Loucy (cell line): Measurements from ENCODE around the gene ZBTB8OS.

ENCODE experiments used
- H2AFZ ChIP-seq: fragments of 200-600 bp; sonication (generic); 2 replicates; pipeline ENCODE4 v1.6.0; 2016; ENCODE audit warnings: antibody characterized with exemption, mild to moderate bottlenecking, low read length, moderate library complexity
- H3F3A ChIP-seq: fragments of 200-600 bp; 2 replicates; pipeline ENCODE4 v1.6.0; 2016; ENCODE audit warnings: antibody characterized with exemption, low read depth, mild to moderate bottlenecking
- H3K27me3 ChIP-seq: fragments of 200-600 bp; sonication (generic); 2 replicates; pipeline ENCODE4 v1.6.1; 2014; ENCODE audit warnings: low read length, mild to moderate bottlenecking; ENCODE audit not compliant: insufficient read depth, poor library complexity, severe bottlenecking
- H3K36me3 ChIP-seq: fragments of 200-600 bp; sonication (generic); 2 replicates; pipeline ENCODE4 v1.6.1; 2016; ENCODE audit warnings: low read length; ENCODE audit not compliant: insufficient read depth
- H3K4me1 ChIP-seq: fragments of 200-600 bp; sonication (generic); 2 replicates; pipeline ENCODE4 v1.5.1; 2014; ENCODE audit warnings: low read length, mild to moderate bottlenecking; ENCODE audit not compliant: insufficient read depth, poor library complexity, severe bottlenecking
- H3K4me2 ChIP-seq: fragments of 200-600 bp; sonication (generic); 2 replicates; pipeline ENCODE4 v1.6.0; 2014; ENCODE audit warnings: antibody characterized with exemption, low read length, low read depth, mild to moderate bottlenecking; ENCODE audit not compliant: poor library complexity, severe bottlenecking
- H3K4me3 ChIP-seq: fragments of 200-600 bp; sonication (generic); 2 replicates; pipeline ENCODE4 v1.5.1; 2014; ENCODE audit warnings: low read length, mild to moderate bottlenecking, mixed read lengths; ENCODE audit not compliant: poor library complexity, severe bottlenecking
- H3K79me2 ChIP-seq: fragments of 200-600 bp; sonication (generic); 2 replicates; pipeline ENCODE4 v1.6.1; 2014; ENCODE audit warnings: low read length; ENCODE audit not compliant: insufficient read depth
- H3K9ac ChIP-seq: fragments of 200-600 bp; sonication (generic); 2 replicates; pipeline ENCODE4 v1.6.0; 2014; ENCODE audit warnings: mild to moderate bottlenecking, low read depth, low read length, moderate library complexity; ENCODE audit not compliant: poor library complexity, severe bottlenecking
- H3K9me2 ChIP-seq: fragments of 200-600 bp; sonication (generic); replicated peaks from 2 replicates; pipeline ENCODE4 v1.6.1; 2016; ENCODE audit warnings: low read depth, low read length, mixed read lengths
- H3K9me3 ChIP-seq: fragments of 200-600 bp; sonication (generic); 2 replicates; pipeline ENCODE4 v1.6.1; 2014; ENCODE audit warnings: mild to moderate bottlenecking, antibody characterized with exemption, low read length, low read depth; ENCODE audit not compliant: insufficient read depth
- H4K20me1 ChIP-seq: fragments of 200-600 bp; sonication (generic); 2 replicates; pipeline ENCODE4 v1.6.0; 2014; ENCODE audit warnings: antibody characterized with exemption, low read length, mild to moderate bottlenecking; ENCODE audit not compliant: insufficient read depth, poor library complexity, severe bottlenecking
- EZH2phosphoT487 ChIP-seq: fragments of 200-600 bp; IDR thresholded peaks from 2 replicates; pipeline ENCODE4 v1.6.1; 2018; ENCODE audit warnings: antibody characterized with exemption, mild to moderate bottlenecking, moderate library complexity, borderline replicate concordance
- TF ChIP-seq, protein P1 (sequence below): fragments of 200-600 bp; sonication (generic); conservative IDR thresholded peaks from 2 replicates; pipeline ENCODE4 v1.5.1; 2014; ENCODE audit warnings: mild to moderate bottlenecking, antibody characterized with exemption, low read length

The ZBTB8OS gene

DNA sequence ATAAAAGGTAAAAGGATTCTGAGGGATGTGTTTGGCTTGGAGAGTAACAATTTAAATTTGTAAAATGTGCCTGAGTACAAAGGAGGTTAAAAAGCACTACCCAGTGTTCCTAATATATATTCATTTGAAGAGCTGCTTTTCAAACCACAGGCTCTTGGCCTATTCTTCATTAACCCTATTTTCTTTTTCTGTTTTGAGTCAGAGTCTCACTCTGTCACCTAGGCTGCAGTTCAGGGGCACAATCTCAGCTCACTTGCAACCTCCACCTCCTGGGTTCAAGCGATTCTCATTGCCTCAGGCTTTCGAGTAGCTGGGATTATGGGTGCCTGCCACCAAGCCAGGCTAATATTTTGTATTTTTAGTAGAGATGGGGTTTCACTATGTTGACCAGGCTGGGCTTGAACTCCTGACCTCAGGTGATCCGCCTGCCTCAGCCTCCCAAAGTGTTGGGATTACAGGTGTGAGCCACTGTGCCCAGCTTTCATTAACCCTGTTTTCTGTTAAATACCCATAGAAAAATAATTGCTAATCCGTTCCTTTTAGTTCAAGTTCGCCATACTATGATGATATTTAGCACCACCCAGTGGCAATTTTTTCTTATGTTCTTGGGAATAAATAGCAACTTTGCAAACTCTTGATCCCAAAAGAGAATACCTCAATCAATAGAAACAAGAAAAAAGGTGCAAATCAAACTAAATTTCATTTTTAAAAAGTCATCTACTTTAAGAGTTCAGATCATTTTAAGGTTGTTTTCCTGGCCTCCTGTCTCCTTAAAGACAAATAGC is 30.5 kb downstream of the ZBTB8OS start:
- no peaks in the 10 kb centered on the region for H3K79me2 ChIP-seq
- H3K27me3 ChIP-seq, result no peaks in the 10 kb centered on the region
- H3K4me2 ChIP-seq, result no peak overlapping the region
- H3K4me3 ChIP-seq, result no peak overlapping the region
- TF ChIP-seq, protein P1, sequence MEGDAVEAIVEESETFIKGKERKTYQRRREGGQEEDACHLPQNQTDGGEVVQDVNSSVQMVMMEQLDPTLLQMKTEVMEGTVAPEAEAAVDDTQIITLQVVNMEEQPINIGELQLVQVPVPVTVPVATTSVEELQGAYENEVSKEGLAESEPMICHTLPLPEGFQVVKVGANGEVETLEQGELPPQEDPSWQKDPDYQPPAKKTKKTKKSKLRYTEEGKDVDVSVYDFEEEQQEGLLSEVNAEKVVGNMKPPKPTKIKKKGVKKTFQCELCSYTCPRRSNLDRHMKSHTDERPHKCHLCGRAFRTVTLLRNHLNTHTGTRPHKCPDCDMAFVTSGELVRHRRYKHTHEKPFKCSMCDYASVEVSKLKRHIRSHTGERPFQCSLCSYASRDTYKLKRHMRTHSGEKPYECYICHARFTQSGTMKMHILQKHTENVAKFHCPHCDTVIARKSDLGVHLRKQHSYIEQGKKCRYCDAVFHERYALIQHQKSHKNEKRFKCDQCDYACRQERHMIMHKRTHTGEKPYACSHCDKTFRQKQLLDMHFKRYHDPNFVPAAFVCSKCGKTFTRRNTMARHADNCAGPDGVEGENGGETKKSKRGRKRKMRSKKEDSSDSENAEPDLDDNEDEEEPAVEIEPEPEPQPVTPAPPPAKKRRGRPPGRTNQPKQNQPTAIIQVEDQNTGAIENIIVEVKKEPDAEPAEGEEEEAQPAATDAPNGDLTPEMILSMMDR, result peak; percentile 56
- no peak for TF ChIP-seq EZH2phosphoT487
- no peaks in the 10 kb centered on the region for H4K20me1 ChIP-seq
- no peak overlapping the region for H2AFZ ChIP-seq
- H3K9me3 ChIP-seq, result no peaks in the 10 kb centered on the region
- no peaks in the 10 kb centered on the region for H3K9me2 ChIP-seq
- H3K36me3 ChIP-seq, result no peaks in the 10 kb centered on the region
- H3F3A ChIP-seq, result no peaks in the 10 kb centered on the region; the same call in 1 of the 2 replicates
- peaks cover 17% of the 10 kb centered on the region for H3K4me1 ChIP-seq
- no peak overlapping the region for H3K9ac ChIP-seq

DNA sequence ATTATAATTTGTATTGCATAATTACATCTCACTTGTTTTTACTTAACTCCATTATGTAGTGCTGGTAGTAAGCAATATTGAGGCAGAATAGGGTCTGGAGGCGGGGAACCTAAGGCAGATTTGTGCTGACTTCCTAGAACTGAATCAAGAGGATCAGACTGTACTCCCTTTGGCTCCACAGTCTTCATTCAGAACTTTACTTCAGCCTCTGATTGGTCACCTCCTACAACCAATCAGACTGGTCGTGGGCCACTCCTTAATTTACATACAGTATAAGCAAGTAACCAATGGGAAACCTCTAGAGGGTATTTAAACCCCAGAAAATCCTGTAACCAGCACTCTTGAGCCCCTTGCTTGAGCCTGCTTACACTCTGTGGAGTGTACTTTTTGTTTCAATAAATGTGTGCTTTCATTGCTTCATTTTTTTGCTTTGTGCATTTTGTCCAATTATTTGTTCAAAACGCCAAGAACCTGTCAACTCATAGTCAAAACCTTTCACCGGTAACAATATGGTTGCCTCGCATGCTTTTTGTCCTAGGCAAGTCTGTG is 31.6 kb downstream of the ZBTB8OS start:
- H3K27me3 ChIP-seq, result no peaks in the 10 kb centered on the region
- H3K9ac ChIP-seq, result no peak overlapping the region
- H3K9me2 ChIP-seq, result no peaks in the 10 kb centered on the region
- H2AFZ ChIP-seq, result no peak overlapping the region
- no peaks in the 10 kb centered on the region for H4K20me1 ChIP-seq
- no peaks in the 10 kb centered on the region for H3K9me3 ChIP-seq
- TF ChIP-seq, protein P1, result no peak
- TF ChIP-seq EZH2phosphoT487, result no peak
- H3K4me3 ChIP-seq, result no peak overlapping the region
- no peaks in the 10 kb centered on the region for H3K79me2 ChIP-seq
- H3F3A ChIP-seq, result no peaks in the 10 kb centered on the region; the same call in 1 of the 2 replicates
- H3K4me1 ChIP-seq, result peaks cover 13% of the 10 kb centered on the region
- no peaks in the 10 kb centered on the region for H3K36me3 ChIP-seq
- H3K4me2 ChIP-seq, result no peak overlapping the region

DNA sequence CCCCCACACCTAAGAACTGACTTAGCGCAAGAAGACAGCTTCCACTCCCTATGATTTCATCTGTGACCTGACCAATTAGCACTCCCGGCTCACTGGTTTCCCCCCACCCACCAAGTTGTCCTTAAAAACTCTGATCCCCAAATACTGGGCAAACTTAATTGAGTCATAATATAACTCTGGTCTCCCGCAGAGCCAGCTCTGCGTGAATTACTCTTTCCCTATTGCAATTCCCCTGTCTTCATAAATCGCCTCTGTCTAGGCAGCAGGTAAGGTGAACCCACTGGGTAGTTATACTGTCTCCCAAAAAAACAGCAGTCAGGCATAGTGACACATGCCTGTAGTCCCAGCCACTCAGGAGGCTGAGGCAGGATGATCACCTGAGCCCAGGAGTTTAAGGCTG is 36.9 kb downstream of the ZBTB8OS start:
- Histone ChIP-seq H3K4me2 (no peak overlapping the region), H3K27me3 (no peaks in the 10 kb centered on the region), H2AFZ (no peak overlapping the region), H3K9me2 (no peaks in the 10 kb centered on the region), H3K79me2 (no peaks in the 10 kb centered on the region), H3F3A (no peaks in the 10 kb centered on the region), H3K4me1 (no peaks in the 10 kb centered on the region), H4K20me1 (no peaks in the 10 kb centered on the region), H3K36me3 (no peaks in the 10 kb centered on the region), H3K4me3 (no peak overlapping the region), H3K9ac (no peak overlapping the region), H3K9me3 (no peaks in the 10 kb centered on the region)
- TF ChIP-seq, protein P1, result no peak
- no peak for TF ChIP-seq EZH2phosphoT487
